Measurements from ENCODE around the gene HMGCL.

DNA sequence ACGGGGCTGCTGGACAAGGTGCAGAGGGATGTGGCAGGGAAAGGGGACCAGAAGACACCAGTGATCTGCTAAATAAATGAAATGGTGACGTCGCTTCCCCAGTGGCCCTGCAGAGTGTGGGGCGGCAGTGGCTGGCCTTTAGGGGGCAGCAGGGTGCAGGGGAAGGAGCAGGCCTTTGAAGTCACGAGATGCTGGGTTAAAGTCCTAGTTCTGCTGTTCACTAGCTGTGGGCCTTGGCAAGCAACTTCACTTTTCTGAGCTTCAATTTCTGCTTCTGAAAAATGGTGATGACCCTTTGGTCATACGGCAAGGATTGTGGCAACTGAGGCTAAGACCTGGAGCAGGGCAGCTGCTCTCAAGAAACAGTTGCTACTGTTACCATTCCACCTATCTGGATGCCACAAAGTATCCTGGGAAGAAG lies 15.5 kb downstream of the HMGCL start:
- TF ChIP-seq CTCF (IDR thresholded peaks at IDR 0.05) (peak; percentile 30 to 35 (median 32)), POLR2A (IDR thresholded peaks at IDR 0.05) (no peak)

Measured in uterus (tissue), 2 donors.